ENCODE results near the gene ST3GAL5.

GRCh38 chr2:85888020-85888683 is 638 bp downstream of the ST3GAL5 start:
- TF ChIP-seq EZH2 (IDR thresholded peaks at IDR 0.05) (no peak), FOXP2 (optimal IDR thresholded peaks at IDR 0.05; ENCODE audit: control extremely low read depth, extremely low read length, insufficient read depth) (no peak)

Measured in SK-N-MC (cell line).